Mesenchymal stem cell (in vitro differentiated cells and primary cell): Measurements from ENCODE around the gene RBFOX2.

Source experiments
- DNase-seq: peaks from one replicate; pipeline ENCODE4 v3.0.0-alpha.2; 2013
- H2AFZ ChIP-seq: one replicate; pipeline ENCODE4 v1.6.1; 2013; ENCODE audit warnings: low read depth, mild to moderate bottlenecking, control low read depth, inconsistent platforms, low read length, moderate library complexity
- H2AK5ac ChIP-seq: 2 replicates; pipeline ENCODE4 v1.6.1; 2013; ENCODE audit warnings: low read length, moderate library complexity, mild to moderate bottlenecking, inconsistent platforms; ENCODE audit not compliant: severe bottlenecking
- H2BK120ac ChIP-seq: one replicate; pipeline ENCODE4 v1.6.1; 2013; ENCODE audit warnings: low read depth, mild to moderate bottlenecking, inconsistent platforms, low read length, moderate library complexity
- H2BK12ac ChIP-seq, 2 experiments: one replicate each; pipeline ENCODE4 v1.6.1; 2013; ENCODE audit warnings: inconsistent platforms in 2 of 2, low read length in 2 of 2, mild to moderate bottlenecking in 2 of 2, moderate library complexity in 2 of 2, control low read depth in 1 of 2
- H2BK15ac ChIP-seq: one replicate; pipeline ENCODE4 v1.6.1; 2013; ENCODE audit warnings: mild to moderate bottlenecking, low read depth, inconsistent platforms; ENCODE audit not compliant: poor library complexity, severe bottlenecking
- H2BK5ac ChIP-seq: 2 replicates; pipeline ENCODE4 v1.6.1; 2013; ENCODE audit warnings: low read depth, mild to moderate bottlenecking, low read length, control low read depth, inconsistent platforms; ENCODE audit not compliant: poor library complexity, severe bottlenecking
- H3K14ac ChIP-seq, 2 experiments: one replicate each; pipeline ENCODE4 v1.6.1; 2013; ENCODE audit warnings: inconsistent platforms in 2 of 2, low read length in 2 of 2, control low read depth in 1 of 2, mild to moderate bottlenecking in 1 of 2, moderate library complexity in 1 of 2
- H3K18ac ChIP-seq, 2 experiments: one replicate each; pipeline ENCODE4 v1.6.1; 2013; ENCODE audit warnings: inconsistent platforms in 2 of 2, low read length in 2 of 2, control low read depth in 1 of 2, low read depth in 1 of 2, mild to moderate bottlenecking in 1 of 2
- H3K23ac ChIP-seq, 2 experiments: one replicate each; pipeline ENCODE4 v1.6.1; 2013; ENCODE audit warnings: inconsistent platforms in 2 of 2, low read length in 2 of 2, mild to moderate bottlenecking in 2 of 2, moderate library complexity in 2 of 2, control low read depth in 1 of 2
- H3K27ac ChIP-seq: 2 replicates; pipeline ENCODE4 v1.5.1; 2013; ENCODE audit warnings: mild to moderate bottlenecking, moderate library complexity, low read length, control low read depth, inconsistent platforms; ENCODE audit not compliant: poor library complexity, severe bottlenecking
- H3K27me3 ChIP-seq, 2 experiments: 2 replicates each; pipeline versions ENCODE4 v1.6.1 to v1.7.0; 2013; ENCODE audit warnings: low read length in 2 of 2, mild to moderate bottlenecking in 2 of 2, moderate library complexity in 2 of 2, control low read depth in 1 of 2, inconsistent platforms in 1 of 2; ENCODE audit not compliant: control insufficient read depth in 1 of 2, insufficient read depth in 1 of 2
- H3K36me3 ChIP-seq, 2 experiments: 2 replicates each; pipeline versions ENCODE4 v1.6.1 to v1.7.0; 2013; ENCODE audit warnings: low read length in 2 of 2, control low read depth in 1 of 2, inconsistent platforms in 1 of 2, low read depth in 1 of 2, mild to moderate bottlenecking in 1 of 2; ENCODE audit not compliant: insufficient read depth in 2 of 2, control insufficient read depth in 1 of 2
- H3K4ac ChIP-seq, 2 experiments: one replicate each; pipeline ENCODE4 v1.6.1; 2013; ENCODE audit warnings: inconsistent platforms in 2 of 2, low read length in 2 of 2, mild to moderate bottlenecking in 2 of 2, moderate library complexity in 2 of 2, control low read depth in 1 of 2, low read depth in 1 of 2
- H3K4me1 ChIP-seq: 2 replicates; pipeline ENCODE4 v1.6.1; 2013; ENCODE audit warnings: low read depth, low read length, control low read depth; ENCODE audit not compliant: control insufficient read depth, insufficient read depth
- H3K4me2 ChIP-seq: 2 replicates; pipeline ENCODE4 v1.6.1; 2013; ENCODE audit warnings: low read length, mild to moderate bottlenecking, inconsistent platforms; ENCODE audit not compliant: poor library complexity, severe bottlenecking
- H3K4me3 ChIP-seq, 2 experiments: 2 replicates each; pipeline versions ENCODE4 v1.5.1 to v1.7.0; 2013; ENCODE audit warnings: low read length in 2 of 2, mild to moderate bottlenecking in 2 of 2, control low read depth in 1 of 2, low read depth in 1 of 2; ENCODE audit not compliant: insufficient read depth in 1 of 2
- H3K79me1 ChIP-seq: replicated peaks from 2 replicates; pipeline ENCODE4 v1.6.1; 2013; ENCODE audit warnings: mild to moderate bottlenecking, control low read depth, low read length, inconsistent platforms; ENCODE audit not compliant: poor library complexity, severe bottlenecking
- H3K9ac ChIP-seq: 2 replicates; pipeline ENCODE4 v1.7.0; 2013; ENCODE audit warnings: mild to moderate bottlenecking, low read length, moderate library complexity
- H3K9me3 ChIP-seq: 2 replicates; pipeline ENCODE4 v1.7.0; 2013; ENCODE audit warnings: mild to moderate bottlenecking, low read length; ENCODE audit not compliant: control insufficient read depth
- H4K8ac ChIP-seq: one replicate; pipeline ENCODE4 v1.6.1; 2013; ENCODE audit warnings: inconsistent platforms, mild to moderate bottlenecking, low read length, moderate library complexity
- H4K91ac ChIP-seq: one replicate; pipeline ENCODE4 v1.6.1; 2013; ENCODE audit warnings: mild to moderate bottlenecking, low read length, inconsistent platforms
- WGBS: methylation state at CpG from one replicate; pipeline ENCODE4 v1.1.7; 2013; ENCODE audit warnings: mixed read lengths; 5-methylcytosine and 5-hydroxymethylcytosine counted together

The RBFOX2 gene

DNA sequence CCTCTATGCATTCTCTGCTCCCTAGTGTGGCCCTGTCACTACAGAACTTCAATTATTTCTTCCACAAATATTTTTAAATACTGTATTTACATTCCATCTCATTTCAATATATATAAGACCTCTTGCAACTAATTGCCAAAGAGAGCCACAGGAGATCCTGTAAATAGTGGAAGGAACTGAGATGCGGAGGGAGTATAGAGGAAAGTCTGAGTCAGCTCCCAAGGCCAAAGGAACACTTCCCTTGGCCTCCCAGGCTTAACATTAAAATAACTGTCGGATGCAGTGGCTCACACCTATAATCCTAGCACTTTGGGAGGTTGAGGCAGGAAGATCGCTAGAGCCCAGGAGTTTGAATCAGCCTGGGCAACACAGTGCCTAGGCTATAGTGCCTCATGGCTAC lies 31.2 kb downstream of the RBFOX2 start:
- no peaks in the 10 kb centered on the region for H3K9me3 ChIP-seq
- peak overlapping the region in 1 of 2 experiments; percentile 68 for H3K4ac ChIP-seq
- H2BK15ac ChIP-seq: no peak overlapping the region
- no peak overlapping the region for H3K9ac ChIP-seq
- H3K79me1 ChIP-seq: peaks cover 26% of the 10 kb centered on the region
- no peak overlapping the region for H2BK12ac ChIP-seq
- H3K4me2 ChIP-seq: no peak overlapping the region
- no peak overlapping the region for H3K18ac ChIP-seq
- no peak overlapping the region for H3K4me3 ChIP-seq
- H2BK120ac ChIP-seq: no peak overlapping the region
- no peak overlapping the region for H2AFZ ChIP-seq
- no peak overlapping the region for H3K14ac ChIP-seq
- no peaks in the 10 kb centered on the region for H3K36me3 ChIP-seq
- H4K8ac ChIP-seq: no peak overlapping the region
- H2AK5ac ChIP-seq: no peak overlapping the region
- peak; percentile 91 for DNase-seq
- H2BK5ac ChIP-seq: no peak overlapping the region
- no peaks in the 10 kb centered on the region for H3K27me3 ChIP-seq
- no peak overlapping the region for H4K91ac ChIP-seq
- no peak overlapping the region for H3K27ac ChIP-seq
- no peak overlapping the region for H3K23ac ChIP-seq
- H3K4me1 ChIP-seq: peaks cover 4% of the 10 kb centered on the region
- WGBS: 47% methylated on average over 2 of the region's 3 CpGs

DNA sequence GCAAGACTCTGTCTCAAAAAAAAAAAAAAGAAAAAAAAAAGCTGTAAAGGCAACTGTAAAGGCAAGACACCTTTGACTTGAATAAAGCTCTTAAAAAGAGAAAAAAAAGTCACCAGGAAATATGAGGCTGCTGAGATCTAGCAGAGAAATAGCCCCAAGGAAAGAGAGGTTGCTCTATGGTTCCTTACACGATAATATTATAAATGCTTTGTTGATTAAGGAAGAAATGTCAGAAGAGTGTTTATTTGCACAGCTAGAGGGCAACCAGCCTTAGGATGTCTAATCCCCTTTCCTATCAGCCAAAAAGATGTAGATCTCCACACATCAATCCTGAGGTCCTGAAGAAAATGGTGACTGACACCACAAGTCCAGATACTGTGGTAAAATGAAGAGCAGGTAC lies 32.0 kb downstream of the RBFOX2 start:
- Histone ChIP-seq H2BK5ac (no peak overlapping the region), H2AK5ac (no peak overlapping the region)
- WGBS: no CpG with 5 or more reads among the region's 1 CpG

GRCh38 chr22:35995772-35996171 lies 32.9 kb downstream of the RBFOX2 start:
- Histone ChIP-seq H3K4me3 (peak overlapping the region in 1 of 2 experiments; percentile 66), H3K79me1 (peaks cover 27% of the 10 kb centered on the region), H4K91ac (no peak overlapping the region), H3K27me3 (no peaks in the 10 kb centered on the region), H3K4me2 (no peak overlapping the region), H2BK120ac (no peak overlapping the region), H3K27ac (no peak overlapping the region), H2BK5ac (no peak overlapping the region), H2BK12ac (peak overlapping the region in 1 of 2 experiments; percentile 92), H3K9me3 (no peaks in the 10 kb centered on the region), H3K4ac (no peak overlapping the region), H3K9ac (peak overlapping the region; percentile 69), H3K23ac (no peak overlapping the region), H3K14ac (no peak overlapping the region), H3K36me3 (no peaks in the 10 kb centered on the region), H3K4me1 (peaks cover 4% of the 10 kb centered on the region), H2AK5ac (no peak overlapping the region), H2AFZ (no peak overlapping the region), H2BK15ac (no peak overlapping the region), H3K18ac (peak overlapping the region in 1 of 2 experiments; percentile 66), H4K8ac (no peak overlapping the region)
- 0% methylated on average over 2 of the region's 2 CpGs for WGBS
- peak; percentile 99 for DNase-seq

More for the DNA sequence above, 32.0 kb downstream of the RBFOX2 start:
- H3K4me1 ChIP-seq: peaks cover 4% of the 10 kb centered on the region
- no peak overlapping the region for H2BK12ac ChIP-seq
- no peak overlapping the region for H2BK15ac ChIP-seq
- H3K27me3 ChIP-seq: no peaks in the 10 kb centered on the region
- peaks cover 26% of the 10 kb centered on the region for H3K79me1 ChIP-seq
- no peak overlapping the region for H2BK120ac ChIP-seq
- no peak overlapping the region for H3K4me3 ChIP-seq
- no peak overlapping the region for H3K14ac ChIP-seq
- H4K91ac ChIP-seq: no peak overlapping the region
- H2AFZ ChIP-seq: no peak overlapping the region
- peak overlapping the region in 1 of 2 experiments; percentile 85 for H3K18ac ChIP-seq
- no peak for DNase-seq
- H3K9ac ChIP-seq: peak overlapping the region; percentile 69
- no peak overlapping the region for H4K8ac ChIP-seq
- H3K36me3 ChIP-seq: no peaks in the 10 kb centered on the region
- H3K4ac ChIP-seq: no peak overlapping the region
- no peak overlapping the region for H3K27ac ChIP-seq
- no peak overlapping the region for H3K23ac ChIP-seq
- no peaks in the 10 kb centered on the region for H3K9me3 ChIP-seq
- no peak overlapping the region for H3K4me2 ChIP-seq

DNA sequence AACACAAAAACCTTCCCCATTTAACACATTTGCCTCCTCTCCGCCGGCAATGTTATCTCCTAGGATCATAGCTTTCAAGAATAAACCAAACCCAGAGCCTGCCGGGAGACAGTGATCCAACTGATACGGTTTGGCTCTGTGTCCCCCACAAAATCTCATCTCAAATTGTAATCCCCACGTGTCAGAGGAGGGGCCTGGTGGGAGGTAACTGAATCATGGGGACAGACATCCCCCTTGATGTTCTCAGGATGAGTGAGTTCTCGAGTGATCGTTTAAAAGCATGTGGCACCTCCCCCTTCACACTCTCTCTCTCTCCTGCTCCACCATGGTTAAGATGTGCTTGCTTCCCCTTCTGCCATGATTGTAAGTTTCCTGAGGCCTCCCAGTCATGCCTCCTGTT lies 33.3 kb downstream of the RBFOX2 start:
- Histone ChIP-seq H2AFZ (no peak overlapping the region), H3K14ac (peak overlapping the region in 1 of 2 experiments; percentile 28), H3K23ac (peak overlapping the region in 1 of 2 experiments; percentile 72), H3K4me1 (peaks cover 4% of the 10 kb centered on the region), H3K9ac (peak overlapping the region; percentile 69), H2AK5ac (no peak overlapping the region), H2BK5ac (no peak overlapping the region), H2BK15ac (peak overlapping the region; percentile 36), H3K36me3 (no peaks in the 10 kb centered on the region), H2BK120ac (no peak overlapping the region), H3K4me3 (peak overlapping the region in 1 of 2 experiments; percentile 66), H3K4ac (peak overlapping the region in 1 of 2 experiments; percentile 76), H4K8ac (peak overlapping the region; percentile 67), H3K9me3 (no peaks in the 10 kb centered on the region), H4K91ac (peak overlapping the region; percentile 82), H3K27ac (no peak overlapping the region), H2BK12ac (peak overlapping the region; percentile 63 to 92), H3K18ac (peak overlapping the region; percentile 66 to 88), H3K4me2 (no peak overlapping the region), H3K79me1 (peaks cover 27% of the 10 kb centered on the region), H3K27me3 (no peaks in the 10 kb centered on the region)
- no peak for DNase-seq
- WGBS: 18% methylated on average over 6 of the region's 7 CpGs
